MM.1S (cell line): ENCODE data around the gene TANC1.

ENCODE experiments used
- EZH2 ChIP-seq: fragments of 300-600 bp; sonication (generic); optimal IDR thresholded peaks from 2 replicates; pipeline ENCODE3; 2017; ENCODE audit warnings: low read depth, mild to moderate bottlenecking, antibody characterized with exemption, low read length, mixed read lengths
- TF ChIP-seq, protein P1 (sequence below): fragments of 300-600 bp; sonication (generic); IDR thresholded peaks from 2 replicates; pipeline ENCODE4 v1.5.1; 2016; ENCODE audit warnings: antibody characterized with exemption, low read length, mixed read lengths

GRCh38 chr2:159009940-159010339 lies 41.5 kb downstream of the TANC1 start:
- TF ChIP-seq EZH2 = no peak
- TF ChIP-seq, protein P1, sequence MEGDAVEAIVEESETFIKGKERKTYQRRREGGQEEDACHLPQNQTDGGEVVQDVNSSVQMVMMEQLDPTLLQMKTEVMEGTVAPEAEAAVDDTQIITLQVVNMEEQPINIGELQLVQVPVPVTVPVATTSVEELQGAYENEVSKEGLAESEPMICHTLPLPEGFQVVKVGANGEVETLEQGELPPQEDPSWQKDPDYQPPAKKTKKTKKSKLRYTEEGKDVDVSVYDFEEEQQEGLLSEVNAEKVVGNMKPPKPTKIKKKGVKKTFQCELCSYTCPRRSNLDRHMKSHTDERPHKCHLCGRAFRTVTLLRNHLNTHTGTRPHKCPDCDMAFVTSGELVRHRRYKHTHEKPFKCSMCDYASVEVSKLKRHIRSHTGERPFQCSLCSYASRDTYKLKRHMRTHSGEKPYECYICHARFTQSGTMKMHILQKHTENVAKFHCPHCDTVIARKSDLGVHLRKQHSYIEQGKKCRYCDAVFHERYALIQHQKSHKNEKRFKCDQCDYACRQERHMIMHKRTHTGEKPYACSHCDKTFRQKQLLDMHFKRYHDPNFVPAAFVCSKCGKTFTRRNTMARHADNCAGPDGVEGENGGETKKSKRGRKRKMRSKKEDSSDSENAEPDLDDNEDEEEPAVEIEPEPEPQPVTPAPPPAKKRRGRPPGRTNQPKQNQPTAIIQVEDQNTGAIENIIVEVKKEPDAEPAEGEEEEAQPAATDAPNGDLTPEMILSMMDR = no peak
